CD4-positive, CD25-positive, alpha-beta regulatory T cell (primary cell): ENCODE results near the gene PCDHGC3. TPM values are rescaled to one million over a fixed set of nuclear protein-coding genes. Genes with fewer than 3 reads are reported as not detected.

Source experiments
- ATAC-seq, 2 donors: fragments of 150-1000 bp; cut with Tn5 transposase; one replicate each; pipeline ENCODE4 v1.10.0; 2021; ENCODE audit warnings: low read depth in 2 of 2, moderate number of reproducible peaks in 2 of 2, moderate library complexity in 1 of 2
- DNase-seq, 3 donors: peaks; one replicate each; pipeline versions ENCODE4 v3.0.0 to v3.0.0-alpha.2; 2012 to 2022; ENCODE audit warnings: mixed read lengths in 1 of 3
- H3K27ac ChIP-seq: one replicate; pipeline ENCODE4 v1.7.0; 2013; ENCODE audit warnings: mild to moderate bottlenecking, low read length; ENCODE audit not compliant: insufficient read depth, poor library complexity, severe bottlenecking
- H3K27me3 ChIP-seq: one replicate; pipeline ENCODE4 v1.7.0; 2013; ENCODE audit warnings: low read length; ENCODE audit not compliant: control insufficient read depth, insufficient read depth
- H3K36me3 ChIP-seq: one replicate; pipeline ENCODE4 v1.7.0; 2013; ENCODE audit warnings: mild to moderate bottlenecking, low read length, moderate library complexity; ENCODE audit not compliant: control insufficient read depth, insufficient read depth
- H3K4me1 ChIP-seq: 2 replicates; pipeline ENCODE4 v1.7.0; 2013; ENCODE audit warnings: mild to moderate bottlenecking, low read length; ENCODE audit not compliant: insufficient read depth, control insufficient read depth, poor library complexity, severe bottlenecking
- H3K4me3 ChIP-seq: one replicate; pipeline ENCODE4 v1.7.0; 2013; ENCODE audit warnings: low read depth, mild to moderate bottlenecking, low read length, moderate library complexity
- H3K9me3 ChIP-seq, 2 experiments: 1 replicate in 1 of 2; 2 replicates in 1 of 2; pipeline ENCODE4 v1.7.0; 2013; ENCODE audit warnings: low read length in 2 of 2, mild to moderate bottlenecking in 1 of 2, moderate library complexity in 1 of 2; ENCODE audit not compliant: control insufficient read depth in 2 of 2
- H3K27ac Mint-ChIP-seq, 3 donors: one replicate each; pipeline ENCODE4 v1.8.0; 2020 to 2022; ENCODE audit warnings: mild to moderate bottlenecking in 3 of 3, mixed read lengths in 3 of 3, moderate library complexity in 2 of 3
- H3K27me3 Mint-ChIP-seq: one replicate; pipeline ENCODE4 v1.8.0; 2022; ENCODE audit warnings: mild to moderate bottlenecking, mixed read lengths
- H3K36me3 Mint-ChIP-seq: one replicate; pipeline ENCODE4 v1.8.0; 2020; ENCODE audit warnings: mixed read lengths
- H3K4me1 Mint-ChIP-seq, 4 donors: one replicate each; pipeline ENCODE4 v1.8.0; 2020 to 2022; ENCODE audit warnings: mixed read lengths in 4 of 4, mild to moderate bottlenecking in 1 of 4
- H3K4me3 Mint-ChIP-seq, 4 donors: one replicate each; pipeline ENCODE4 v1.8.0; 2020 to 2022; ENCODE audit warnings: mild to moderate bottlenecking in 4 of 4, mixed read lengths in 4 of 4, moderate library complexity in 3 of 4
- H3K9me3 Mint-ChIP-seq, 7 donors: one replicate each; pipeline ENCODE4 v1.8.0; 2020 to 2022; ENCODE audit warnings: mixed read lengths in 7 of 7, mild to moderate bottlenecking in 3 of 7, moderate library complexity in 2 of 7
- polyA plus RNA-seq, 4 donors: library from polyadenylated mRNA; unstranded; fragments of 300-500 nt; fragmentation: Illumina TruSeq; gene quantifications; one replicate each; pipeline ENCODE4 v1.2.3, GENCODE V29; 2021
- total RNA-seq: library from RNA; stranded (reverse); gene quantifications from one replicate; pipeline ENCODE4 v1.2.3, GENCODE V29; 2022

PCDHGC3 gene
- total and polyA plus RNA-seq, 5 donors from 2014 or later = 0.09 to 0.35 TPM; not detected in 3

- no peak overlapping the region for H3K27ac ChIP-seq
- no peak for ATAC-seq
- no peak overlapping the region for H3K4me3 ChIP-seq
- Mint-ChIP-seq H3K27ac (peak overlapping the region in 2 of 3 donors; percentile 23 to 51), H3K27me3 (no peaks in the 10 kb centered on the region), H3K36me3 (peaks cover 76% of the 10 kb centered on the region), H3K4me1 (peaks cover 5 to 22% (median 16%) of the 10 kb centered on the region in 4 donors), H3K9me3 (no peaks in the 10 kb centered on the region), H3K4me3 (no peak overlapping the region)
- DNase-seq = no peak
- H3K36me3 ChIP-seq = peaks cover 98% of the 10 kb centered on the region
- H3K4me1 ChIP-seq = no peaks in the 10 kb centered on the region
- no peaks in the 10 kb centered on the region for H3K9me3 ChIP-seq
- H3K27me3 ChIP-seq = no peaks in the 10 kb centered on the region
Observed at GRCh38 chr5:141522301-141522700, 46.5 kb downstream of the PCDHGC3 start.

- ATAC-seq (no peak), DNase-seq (no peak)
- H3K27ac Mint-ChIP-seq = no peak overlapping the region
- H3K4me3 Mint-ChIP-seq = no peak overlapping the region
- H3K36me3 ChIP-seq = peaks cover 98% of the 10 kb centered on the region
- H3K27ac ChIP-seq = no peak overlapping the region
- H3K9me3 Mint-ChIP-seq = no peaks in the 10 kb centered on the region
- H3K4me3 ChIP-seq = no peak overlapping the region
- no peaks in the 10 kb centered on the region for H3K27me3 Mint-ChIP-seq
- H3K36me3 Mint-ChIP-seq = peaks cover 80% of the 10 kb centered on the region
- no peaks in the 10 kb centered on the region for H3K4me1 ChIP-seq
- H3K9me3 ChIP-seq = no peaks in the 10 kb centered on the region
- no peaks in the 10 kb centered on the region for H3K27me3 ChIP-seq
- H3K4me1 Mint-ChIP-seq = peaks cover 6 to 28% (median 16%) of the 10 kb centered on the region in 4 donors
Observed at GRCh38 chr5:141523991-141524390, 48.2 kb downstream of the PCDHGC3 start.

DNA sequence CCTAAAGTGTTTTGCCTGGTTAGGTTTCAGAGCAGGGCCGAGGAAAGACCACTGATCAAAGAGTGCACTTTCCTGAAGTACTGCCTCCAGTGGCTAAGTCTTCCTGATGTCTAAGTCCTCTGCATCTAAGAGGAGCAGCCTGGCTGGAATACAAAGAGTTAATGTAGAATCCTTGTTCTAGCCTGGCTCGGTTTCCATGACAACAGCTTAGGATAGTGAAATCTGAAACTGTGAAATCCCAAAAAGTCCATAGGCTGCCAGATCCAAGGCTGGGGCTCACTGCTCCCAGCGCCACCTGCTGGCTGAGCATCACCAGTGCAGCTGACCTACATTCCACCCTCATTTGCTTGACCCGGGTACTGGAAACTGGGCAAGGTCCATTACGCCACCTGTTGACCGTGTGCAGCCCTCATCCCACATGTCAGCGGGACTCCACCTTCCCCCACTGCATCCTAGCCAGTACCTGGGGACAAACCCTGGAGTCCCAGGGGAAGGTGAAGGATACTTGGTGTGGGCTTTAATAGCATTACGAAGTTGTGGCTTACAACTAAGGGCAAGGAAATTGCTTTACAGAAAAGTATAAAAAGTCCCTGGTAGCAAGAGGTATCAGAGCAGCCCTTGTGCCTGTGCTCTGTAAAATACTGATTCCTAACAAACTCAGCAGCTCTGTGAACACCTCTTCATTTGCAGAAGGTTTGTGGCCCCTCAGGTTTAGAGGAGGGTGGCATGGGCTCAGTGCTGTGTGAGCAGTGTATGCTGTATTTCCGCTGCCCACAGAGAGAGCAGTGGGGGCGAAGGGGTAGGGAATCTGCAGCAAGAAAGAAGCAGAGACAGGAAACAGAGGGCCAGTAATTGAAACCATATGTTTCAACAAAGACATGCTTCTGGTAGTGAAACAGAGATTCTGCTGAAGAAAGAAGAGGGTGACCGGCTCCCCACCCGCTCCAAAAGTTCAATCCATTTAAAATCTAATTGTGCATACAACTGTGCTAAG, 49.1 kb downstream of the PCDHGC3 start:
- peak; percentile 36 to 49 (median 44) for DNase-seq
- H3K9me3 ChIP-seq = no peaks in the 10 kb centered on the region
- no peaks in the 10 kb centered on the region for H3K27me3 Mint-ChIP-seq
- H3K27me3 ChIP-seq = no peaks in the 10 kb centered on the region
- H3K27ac ChIP-seq = peak overlapping the region; percentile 28
- peak overlapping the region in 1 of 4 donors; percentile 30 for H3K4me3 Mint-ChIP-seq
- no peak overlapping the region for H3K4me3 ChIP-seq
- peak; percentile 67 to 71 for ATAC-seq
- H3K9me3 Mint-ChIP-seq = no peaks in the 10 kb centered on the region
- H3K36me3 ChIP-seq = peaks cover 98% of the 10 kb centered on the region
- H3K36me3 Mint-ChIP-seq = peaks cover 78% of the 10 kb centered on the region
- no peaks in the 10 kb centered on the region for H3K4me1 ChIP-seq
- H3K4me1 Mint-ChIP-seq = peaks cover 6 to 28% (median 16%) of the 10 kb centered on the region in 4 donors
- peak overlapping the region in 2 of 3 donors; percentile 27 to 93 for H3K27ac Mint-ChIP-seq

DNA sequence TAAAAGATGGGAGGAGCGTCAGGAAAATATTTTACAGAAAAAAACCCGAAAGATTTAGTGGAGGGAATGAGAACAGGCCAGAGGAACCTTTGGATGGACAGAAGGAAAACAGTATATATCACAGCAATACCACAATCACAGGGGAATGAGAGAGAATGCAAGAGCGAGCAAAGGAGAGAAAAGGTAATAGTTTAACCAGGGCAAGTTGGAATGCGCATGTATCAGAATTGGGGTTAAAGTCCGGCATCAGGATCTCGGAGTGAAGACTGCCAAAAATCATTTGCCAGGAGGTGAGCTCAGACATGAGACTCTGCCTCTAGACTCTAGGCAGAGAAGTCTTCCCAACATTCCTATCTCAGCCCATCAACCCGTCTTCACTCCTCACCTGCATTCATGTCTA, 49.9 kb downstream of the PCDHGC3 start:
- peaks cover 71% of the 10 kb centered on the region for H3K36me3 Mint-ChIP-seq
- peak overlapping the region; percentile 27 to 93 (median 55) for H3K27ac Mint-ChIP-seq
- no peak overlapping the region for H3K4me3 Mint-ChIP-seq
- Histone ChIP-seq H3K27me3 (no peaks in the 10 kb centered on the region), H3K27ac (no peak overlapping the region), H3K36me3 (peaks cover 97% of the 10 kb centered on the region), H3K4me1 (no peaks in the 10 kb centered on the region), H3K4me3 (no peak overlapping the region), H3K9me3 (no peaks in the 10 kb centered on the region)
- H3K9me3 Mint-ChIP-seq = no peaks in the 10 kb centered on the region
- H3K27me3 Mint-ChIP-seq = no peaks in the 10 kb centered on the region
- peaks cover 6 to 28% (median 15%) of the 10 kb centered on the region in 4 donors for H3K4me1 Mint-ChIP-seq
- no peak for ATAC-seq
- no peak for DNase-seq

- Mint-ChIP-seq H3K27ac (peak overlapping the region in 1 of 3 donors; percentile 5), H3K36me3 (peaks cover 55% of the 10 kb centered on the region), H3K27me3 (no peaks in the 10 kb centered on the region), H3K9me3 (no peaks in the 10 kb centered on the region), H3K4me3 (no peak overlapping the region), H3K4me1 (peaks cover 6 to 24% (median 10%) of the 10 kb centered on the region in 4 donors)
- Histone ChIP-seq H3K27ac (no peak overlapping the region), H3K4me1 (no peaks in the 10 kb centered on the region), H3K4me3 (no peak overlapping the region), H3K27me3 (no peaks in the 10 kb centered on the region), H3K36me3 (peaks cover 95% of the 10 kb centered on the region), H3K9me3 (no peaks in the 10 kb centered on the region)
- DNase-seq (no peak), ATAC-seq (no peak)
Observed at GRCh38 chr5:141527426-141527825, 51.7 kb downstream of the PCDHGC3 start.

Other genes with a start within 250 kb of the PCDHGC3 start
- gene PCDHB15, start 230.6 kb upstream of the PCDHGC3 start, total RNA-seq = not detected
- gene PCDHB15, start 230.6 kb upstream of the PCDHGC3 start, polyA plus RNA-seq = not detected
- 0.74 TPM for gene SLC25A2, start 171.9 kb upstream of the PCDHGC3 start, total RNA-seq
- under 1 TPM in 1 of 4 donors, not detected in 3; 0.12 TPM for gene SLC25A2, start 171.9 kb upstream of the PCDHGC3 start, polyA plus RNA-seq
- 76.6 TPM for gene TAF7, start 155.2 kb upstream of the PCDHGC3 start, total RNA-seq
- 100 to 1,000 TPM; 172 to 235 (median 200) TPM for gene TAF7, start 155.2 kb upstream of the PCDHGC3 start, polyA plus RNA-seq
- 0.10 TPM for gene PCDHGA1, start 145.5 kb upstream of the PCDHGC3 start, total RNA-seq
- under 1 TPM in 1 of 4 donors, not detected in 3; 0.06 TPM for gene PCDHGA1, start 145.5 kb upstream of the PCDHGC3 start, polyA plus RNA-seq
- not detected for gene PCDHGA2, start 137.2 kb upstream of the PCDHGC3 start, total RNA-seq
- gene PCDHGA2, start 137.2 kb upstream of the PCDHGC3 start, polyA plus RNA-seq = not detected
- not detected for gene PCDHGA3, start 132.1 kb upstream of the PCDHGC3 start, total RNA-seq
- gene PCDHGA3, start 132.1 kb upstream of the PCDHGC3 start, polyA plus RNA-seq = not detected
- gene PCDHGB1, start 125.9 kb upstream of the PCDHGC3 start, total RNA-seq = not detected
- gene PCDHGB1, start 125.9 kb upstream of the PCDHGC3 start, polyA plus RNA-seq = not detected
- not detected for gene PCDHGA4, start 120.9 kb upstream of the PCDHGC3 start, total RNA-seq
- not detected for gene PCDHGA4, start 120.9 kb upstream of the PCDHGC3 start, polyA plus RNA-seq
- 0.20 TPM for gene PCDHGB2, start 116.0 kb upstream of the PCDHGC3 start, total RNA-seq
- under 1 TPM in 1 of 4 donors, not detected in 3; 0.54 TPM for gene PCDHGB2, start 116.0 kb upstream of the PCDHGC3 start, polyA plus RNA-seq
- gene PCDHGA5, start 111.8 kb upstream of the PCDHGC3 start, total RNA-seq = not detected
- under 1 TPM in 1 of 4 donors, not detected in 3; 0.08 TPM for gene PCDHGA5, start 111.8 kb upstream of the PCDHGC3 start, polyA plus RNA-seq
- 0.20 TPM for gene PCDHGB3, start 105.7 kb upstream of the PCDHGC3 start, total RNA-seq
- not detected for gene PCDHGB3, start 105.7 kb upstream of the PCDHGC3 start, polyA plus RNA-seq
- gene PCDHGA6, start 102.1 kb upstream of the PCDHGC3 start, total RNA-seq = not detected
- not detected for gene PCDHGA6, start 102.1 kb upstream of the PCDHGC3 start, polyA plus RNA-seq
- not detected for gene PCDHGA7, start 93.2 kb upstream of the PCDHGC3 start, total RNA-seq
- under 1 TPM in 1 of 4 donors, not detected in 3; 0.09 TPM for gene PCDHGA7, start 93.2 kb upstream of the PCDHGC3 start, polyA plus RNA-seq
- gene PCDHGB4, start 88.3 kb upstream of the PCDHGC3 start, total RNA-seq = not detected
- under 1 TPM in 1 of 4 donors, not detected in 3; 0.22 TPM for gene PCDHGB4, start 88.3 kb upstream of the PCDHGC3 start, polyA plus RNA-seq
- gene PCDHGA8, start 83.3 kb upstream of the PCDHGC3 start, total RNA-seq = not detected
- under 1 TPM in 1 of 4 donors, not detected in 3; 0.10 TPM for gene PCDHGA8, start 83.3 kb upstream of the PCDHGC3 start, polyA plus RNA-seq
- not detected for gene PCDHGB5, start 78.0 kb upstream of the PCDHGC3 start, total RNA-seq
- under 1 TPM in 2 of 4 donors, not detected in 2; 0.17 to 0.27 TPM for gene PCDHGB5, start 78.0 kb upstream of the PCDHGC3 start, polyA plus RNA-seq
- not detected for gene PCDHGA9, start 73.2 kb upstream of the PCDHGC3 start, total RNA-seq
- gene PCDHGA9, start 73.2 kb upstream of the PCDHGC3 start, polyA plus RNA-seq = not detected
- gene PCDHGB6, start 67.9 kb upstream of the PCDHGC3 start, total RNA-seq = not detected
- gene PCDHGB6, start 67.9 kb upstream of the PCDHGC3 start, polyA plus RNA-seq = not detected
- not detected for gene PCDHGA10, start 63.0 kb upstream of the PCDHGC3 start, total RNA-seq
- not detected for gene PCDHGA10, start 63.0 kb upstream of the PCDHGC3 start, polyA plus RNA-seq
- not detected for gene PCDHGB7, start 58.3 kb upstream of the PCDHGC3 start, total RNA-seq
- not detected for gene PCDHGB7, start 58.3 kb upstream of the PCDHGC3 start, polyA plus RNA-seq
- gene PCDHGA11, start 54.9 kb upstream of the PCDHGC3 start, total RNA-seq = not detected
- not detected for gene PCDHGA11, start 54.9 kb upstream of the PCDHGC3 start, polyA plus RNA-seq
- gene PCDHGA12, start 45.5 kb upstream of the PCDHGC3 start, total RNA-seq = not detected
- gene PCDHGA12, start 45.5 kb upstream of the PCDHGC3 start, polyA plus RNA-seq = not detected
- gene PCDHGC4, start 9.1 kb downstream of the PCDHGC3 start, total RNA-seq = not detected
- not detected for gene PCDHGC4, start 9.1 kb downstream of the PCDHGC3 start, polyA plus RNA-seq
- not detected for gene PCDHGC5, start 13.1 kb downstream of the PCDHGC3 start, total RNA-seq
- not detected for gene PCDHGC5, start 13.1 kb downstream of the PCDHGC3 start, polyA plus RNA-seq
- gene DIAPH1, start 143.0 kb downstream of the PCDHGC3 start, total RNA-seq = 287 TPM
- 100 to 1,000 TPM in 1 of 4 donors, 10 to 100 TPM in 3; 86.1 to 105 (median 90.7) TPM for gene DIAPH1, start 143.0 kb downstream of the PCDHGC3 start, polyA plus RNA-seq
- 83.9 TPM for gene HDAC3, start 160.9 kb downstream of the PCDHGC3 start, total RNA-seq
- 100 to 1,000 TPM in 1 of 4 donors, 10 to 100 TPM in 3; 94.0 to 102 (median 96.1) TPM for gene HDAC3, start 160.9 kb downstream of the PCDHGC3 start, polyA plus RNA-seq
- 20.5 TPM for gene RELL2, start 161.0 kb downstream of the PCDHGC3 start, total RNA-seq
- gene RELL2, start 161.0 kb downstream of the PCDHGC3 start, polyA plus RNA-seq = 1 to 10 TPM; 2.4 to 5.5 (median 3.5) TPM
- 115 TPM for gene FCHSD1, start 175.5 kb downstream of the PCDHGC3 start, total RNA-seq
- gene FCHSD1, start 175.5 kb downstream of the PCDHGC3 start, polyA plus RNA-seq = 10 to 100 TPM in 1 of 4 donors, 1 to 10 TPM in 3; 7.7 to 16.0 (median 8.2) TPM
- gene ARAP3, start 206.3 kb downstream of the PCDHGC3 start, total RNA-seq = 6.1 TPM
- 1 to 10 TPM in 1 of 4 donors, under 1 TPM in 2, not detected in 1; 0.25 to 1.3 (median 0.30) TPM for gene ARAP3, start 206.3 kb downstream of the PCDHGC3 start, polyA plus RNA-seq